Measurements from ENCODE around the gene SDF2L1.
"Not testable (repeated sequence)": the region's sequence is repeated elsewhere in the genome, so short reads cannot be mapped to it uniquely, and the experiment has no call there.

Gene SDF2L1

GRCh38 chr22:21665047-21665851 lies 23.1 kb downstream of the SDF2L1 start:
- FAIRE-seq, result no peak

GRCh38 chr22:21666786-21667185 lies 24.7 kb downstream of the SDF2L1 start:
- FAIRE-seq, result no peak

GRCh38 chr22:21669026-21669425 lies 26.9 kb downstream of the SDF2L1 start:
- no peak for FAIRE-seq

GRCh38 chr22:21672107-21672629 lies 30.1 kb downstream of the SDF2L1 start:
- FAIRE-seq, result no peak

- FAIRE-seq, result no peak
Measured at GRCh38 chr22:21673534-21674321, 31.6 kb downstream of the SDF2L1 start.

GRCh38 chr22:21674638-21675245 lies 32.6 kb downstream of the SDF2L1 start:
- no peak for FAIRE-seq

GRCh38 chr22:21677606-21678443 lies 35.7 kb downstream of the SDF2L1 start:
- no peak for FAIRE-seq

GRCh38 chr22:21678842-21679241 lies 36.7 kb downstream of the SDF2L1 start:
- not testable (repeated sequence) for FAIRE-seq

- FAIRE-seq, result no peak
Measured at GRCh38 chr22:21679383-21679782, 37.3 kb downstream of the SDF2L1 start.

- FAIRE-seq, result no peak
Measured at GRCh38 chr22:21680830-21681565, 38.9 kb downstream of the SDF2L1 start.

- no peak for FAIRE-seq
Measured at GRCh38 chr22:21681566-21682370, 39.7 kb downstream of the SDF2L1 start.

- no peak for FAIRE-seq
Measured at GRCh38 chr22:21682385-21683175, 40.5 kb downstream of the SDF2L1 start.

GRCh38 chr22:21683401-21683811 lies 41.3 kb downstream of the SDF2L1 start:
- no peak for FAIRE-seq

GRCh38 chr22:21684492-21685163 lies 42.5 kb downstream of the SDF2L1 start:
- FAIRE-seq, result no peak

- FAIRE-seq, result no peak
Measured at GRCh38 chr22:21685164-21685513, 43.0 kb downstream of the SDF2L1 start.

- FAIRE-seq, result no peak
Measured at GRCh38 chr22:21686193-21686608, 44.1 kb downstream of the SDF2L1 start.

- FAIRE-seq, result no peak
Measured at GRCh38 chr22:21686634-21687393, 44.7 kb downstream of the SDF2L1 start.

- FAIRE-seq, result no peak
Measured at GRCh38 chr22:21687685-21688259, 45.7 kb downstream of the SDF2L1 start.

All from islet of Langerhans (tissue), 1 donor.